Liver (tissue), 9 donors: Measurements from ENCODE around the gene SCP2. TPM values are rescaled to one million over a fixed set of nuclear protein-coding genes. Genes with fewer than 3 reads are reported as not detected.

Experiments
- DNase-seq: peaks from one replicate; pipeline ENCODE4 v3.0.0-alpha.2; 2017; ENCODE audit warnings: low spot score
- H3K27ac ChIP-seq, 2 donors: one replicate each; pipeline ENCODE4 v1.7.0; 2013; ENCODE audit warnings: inconsistent platforms in 2 of 2, low read length in 2 of 2, control low read depth in 1 of 2, low read depth in 1 of 2, mild to moderate bottlenecking in 1 of 2
- H3K27me3 ChIP-seq, 4 donors: one replicate each; pipeline versions ENCODE4 v1.6.1 to v1.7.0; 2013; ENCODE audit warnings: low read length in 3 of 4, inconsistent platforms in 1 of 4, mild to moderate bottlenecking in 1 of 4, moderate library complexity in 1 of 4; ENCODE audit not compliant: control insufficient read depth in 4 of 4, insufficient read depth in 4 of 4
- H3K36me3 ChIP-seq, 4 donors: one replicate each; pipeline versions ENCODE4 v1.6.1 to v1.7.0; 2013; ENCODE audit warnings: low read length in 3 of 4, mild to moderate bottlenecking in 3 of 4, low read depth in 1 of 4, moderate library complexity in 1 of 4; ENCODE audit not compliant: control insufficient read depth in 4 of 4, insufficient read depth in 3 of 4
- H3K4me1 ChIP-seq, 4 donors: one replicate each; pipeline versions ENCODE4 v1.6.1 to v1.7.0; 2013; ENCODE audit warnings: low read length in 3 of 4, mild to moderate bottlenecking in 3 of 4, moderate library complexity in 1 of 4; ENCODE audit not compliant: control insufficient read depth in 4 of 4, insufficient read depth in 4 of 4
- H3K4me3 ChIP-seq, 3 donors: one replicate each; pipeline versions ENCODE4 v1.6.1 to v1.7.0; 2013; ENCODE audit warnings: low read length in 3 of 3, control low read depth in 1 of 3, low read depth in 1 of 3, mild to moderate bottlenecking in 1 of 3
- H3K9ac ChIP-seq, 2 donors: one replicate each; pipeline ENCODE4 v1.7.0; 2013; ENCODE audit warnings: low read length in 2 of 2, mild to moderate bottlenecking in 2 of 2, moderate library complexity in 2 of 2, control low read depth in 1 of 2, low read depth in 1 of 2
- H3K9me3 ChIP-seq, 4 donors: one replicate each; pipeline versions ENCODE4 v1.6.1 to v1.7.0; 2013; ENCODE audit warnings: low read length in 3 of 4; ENCODE audit not compliant: control insufficient read depth in 4 of 4
- ATF3 ChIP-seq: IDR thresholded peaks from 2 replicates; pipeline ENCODE4 v1.6.1; 2016; ENCODE audit warnings: antibody characterized with exemption
- EGR1 ChIP-seq, 2 donors: IDR thresholded peaks; 2 replicates each; pipeline ENCODE4 v1.6.1; 2016 to 2018; ENCODE audit warnings: antibody characterized with exemption in 2 of 2, low read depth in 2 of 2
- FOXA1 ChIP-seq: IDR thresholded peaks from 2 replicates; pipeline ENCODE4 v1.6.1; 2016; ENCODE audit warnings: antibody characterized with exemption
- FOXA2 ChIP-seq: IDR thresholded peaks from 2 replicates; pipeline ENCODE4 v1.6.1; 2016; ENCODE audit warnings: antibody characterized with exemption
- GABPA ChIP-seq, 2 donors: IDR thresholded peaks in 1 of 2; conservative IDR thresholded peaks in 1 of 2; 2 replicates each; pipeline ENCODE4 v1.6.1; 2016; ENCODE audit warnings: antibody characterized with exemption in 2 of 2, mild to moderate bottlenecking in 1 of 2, moderate library complexity in 1 of 2
- HNF4A ChIP-seq, 2 donors: conservative IDR thresholded peaks; 2 replicates each; pipeline ENCODE4 v1.6.1; 2016; ENCODE audit warnings: antibody characterized with exemption in 2 of 2, mild to moderate bottlenecking in 2 of 2
- HNF4G ChIP-seq: IDR thresholded peaks from 2 replicates; pipeline ENCODE4 v1.6.1; 2016; ENCODE audit warnings: antibody characterized with exemption
- JUND ChIP-seq, 2 donors: IDR thresholded peaks; 2 replicates each; pipeline ENCODE4 v1.6.1; 2016; ENCODE audit warnings: antibody characterized with exemption in 2 of 2
- NR2F2 ChIP-seq: IDR thresholded peaks from 2 replicates; pipeline ENCODE4 v1.6.1; 2016; ENCODE audit warnings: antibody characterized with exemption
- RAD21 ChIP-seq, 2 donors: IDR thresholded peaks; 2 replicates each; pipeline ENCODE4 v1.6.1; 2016; ENCODE audit warnings: antibody characterized with exemption in 2 of 2, mild to moderate bottlenecking in 2 of 2
- RXRA ChIP-seq, 2 donors: IDR thresholded peaks; 2 replicates each; pipeline ENCODE4 v1.6.1; 2017 to 2018; ENCODE audit warnings: antibody characterized with exemption in 2 of 2, mild to moderate bottlenecking in 1 of 2
- SP1 ChIP-seq: IDR thresholded peaks from 2 replicates; pipeline ENCODE4 v1.6.1; 2018; ENCODE audit warnings: antibody characterized with exemption, mild to moderate bottlenecking
- TAF1 ChIP-seq: conservative IDR thresholded peaks from 2 replicates; pipeline ENCODE4 v1.6.1; 2016; ENCODE audit warnings: antibody characterized with exemption, mild to moderate bottlenecking
- YY1 ChIP-seq: IDR thresholded peaks from 2 replicates; pipeline ENCODE4 v1.6.1; 2016; ENCODE audit warnings: antibody characterized with exemption, mild to moderate bottlenecking
- ZBTB33 ChIP-seq: IDR thresholded peaks from 2 replicates; pipeline ENCODE4 v1.6.1; 2016; ENCODE audit warnings: antibody characterized with exemption
- WGBS: extraction: QIAGEN DNeasy Blood & Tissue Kit; methylation state at CpG from one replicate; pipeline ENCODE4 v1.1.7; 2013; 5-methylcytosine and 5-hydroxymethylcytosine counted together
- polyA plus RNA-seq, 2 donors: library from polyadenylated mRNA; stranded (reverse) in 1 of 2; unstranded in 1 of 2; fragments of 200-250 nt in 1 of 2; fragments of >200 nt in 1 of 2; fragmentation: Nextera tagmentation in 1 of 2; extraction: Ambion mirVana in 1 of 2; gene quantifications; one replicate each; pipeline versions ENCODE4 v1.2.1 to v1.2.3, GENCODE V29; 2013 to 2015
- total RNA-seq, 2 donors: library from RNA; depleted of rRNA; stranded (reverse); fragments of >200 nt; gene quantifications; one replicate each; pipeline ENCODE4 v1.2.3, GENCODE V29; 2014
- TF ChIP-seq, protein P1 (sequence below): IDR thresholded peaks from 2 replicates; pipeline ENCODE4 v1.6.1; 2016; ENCODE audit warnings: antibody characterized with exemption
- TF ChIP-seq, protein P2 (sequence below): fragments of 150-350 bp; IDR thresholded peaks from 2 replicates; pipeline ENCODE4 v1.5.1; 2017; ENCODE audit warnings: improper control_type of control experiment, low read depth, low read length; ENCODE audit not compliant: missing input control
- TF ChIP-seq, protein P3 (sequence below): IDR thresholded peaks from 2 replicates; pipeline ENCODE4 v1.6.1; 2016; ENCODE audit warnings: antibody characterized with exemption, mild to moderate bottlenecking
- donor health status: healthy.
- donor health status: healthy.
- donor health status: healthy.
- donor health status: healthy.
- donor health status: healthy.

Gene SCP2
- total and polyA plus RNA-seq, 4 donors = 122 to 811 (median 529) TPM

DNA sequence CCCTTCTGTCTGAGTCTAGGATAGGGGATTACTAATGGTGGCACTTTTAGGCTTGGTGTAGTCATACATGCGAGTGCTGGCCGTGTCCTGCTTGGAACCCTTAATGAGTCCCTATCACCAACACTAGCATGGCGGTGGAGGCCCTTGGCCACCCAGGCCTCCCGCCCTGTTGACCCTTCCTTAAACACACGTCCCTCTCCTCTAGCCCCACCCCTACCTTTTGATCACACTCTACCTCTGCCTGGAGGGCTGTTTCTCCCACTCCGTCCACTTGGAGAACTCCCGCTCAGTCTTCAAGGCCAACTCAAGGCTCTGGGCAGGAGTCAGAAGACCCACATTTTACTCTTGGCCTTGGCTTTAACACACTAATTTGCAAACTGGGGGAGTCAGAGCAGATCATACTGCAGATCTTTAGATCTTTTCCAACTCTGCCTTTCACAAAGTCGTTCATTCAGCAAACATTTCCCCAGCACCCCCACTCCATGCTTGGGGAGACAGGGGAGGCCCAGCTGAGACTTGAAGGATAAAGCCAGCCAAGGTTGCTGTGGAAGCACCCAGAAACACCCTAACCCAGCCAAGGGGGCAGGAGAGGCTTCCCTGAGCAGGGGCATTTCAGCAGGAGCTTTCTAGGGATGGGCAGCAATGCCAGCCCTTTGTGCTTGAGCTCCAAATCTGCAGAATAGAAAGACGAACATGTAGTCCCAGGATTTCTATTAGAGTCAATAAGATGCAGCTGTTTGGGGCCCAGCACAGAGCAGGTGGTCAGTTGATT is 136.9 kb downstream of the SCP2 start:
- no peak for DNase-seq
- no peaks in the 10 kb centered on the region for H3K27me3 ChIP-seq
- TF ChIP-seq FOXA2 (no peak), RAD21 (IDR thresholded peaks at IDR 0.05) (no peak), HNF4G (no peak), ZBTB33 (no peak), TAF1 (no peak), HNF4A (conservative IDR thresholded peaks at IDR 0.05) (no peak), FOXA1 (no peak), ATF3 (no peak), GABPA (IDR thresholded peaks at IDR 0.05 in 1 of 2, conservative IDR thresholded peaks at IDR 0.05 in 1 of 2) (no peak), JUND (IDR thresholded peaks at IDR 0.05) (no peak)
- TF ChIP-seq, protein P1, sequence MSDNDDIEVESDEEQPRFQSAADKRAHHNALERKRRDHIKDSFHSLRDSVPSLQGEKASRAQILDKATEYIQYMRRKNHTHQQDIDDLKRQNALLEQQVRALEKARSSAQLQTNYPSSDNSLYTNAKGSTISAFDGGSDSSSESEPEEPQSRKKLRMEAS = no peak
- H3K4me3 ChIP-seq = no peak overlapping the region
- peaks cover 2 to 7% (median 3%) of the 10 kb centered on the region in 4 donors for H3K4me1 ChIP-seq
- H3K9me3 ChIP-seq = no peaks in the 10 kb centered on the region
- 96% methylated on average over 9 of the region's 9 CpGs for WGBS
- no peaks in the 10 kb centered on the region for H3K36me3 ChIP-seq
- no peak overlapping the region for H3K27ac ChIP-seq
- no peak overlapping the region for H3K9ac ChIP-seq

DNA sequence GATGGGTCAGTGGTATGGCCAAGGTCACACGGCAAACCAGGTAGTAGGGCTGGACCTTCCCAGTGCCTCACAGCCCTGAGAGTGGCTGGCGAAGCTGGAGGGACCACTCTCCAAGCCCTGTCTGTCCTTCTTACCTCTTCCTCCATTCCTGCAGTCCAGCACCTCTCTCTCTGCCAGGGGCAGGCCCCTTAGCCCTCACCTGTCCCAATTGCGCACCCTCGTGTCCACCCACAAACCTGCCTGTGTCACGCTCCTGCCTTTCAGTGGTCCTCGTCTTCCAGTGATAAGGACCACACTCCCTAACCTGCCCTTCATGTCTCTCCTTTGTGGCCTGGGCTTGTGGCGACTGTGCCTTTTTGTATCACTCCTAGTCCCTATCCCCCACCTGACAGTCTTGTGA is 138.3 kb downstream of the SCP2 start:
- no peak overlapping the region for H3K9ac ChIP-seq
- 97% methylated on average over 7 of the region's 7 CpGs for WGBS
- no peaks in the 10 kb centered on the region for H3K36me3 ChIP-seq
- no peak overlapping the region for H3K27ac ChIP-seq
- no peak for DNase-seq
- peaks cover 2 to 7% (median 3%) of the 10 kb centered on the region in 4 donors for H3K4me1 ChIP-seq
- H3K4me3 ChIP-seq = no peak overlapping the region
- no peaks in the 10 kb centered on the region for H3K9me3 ChIP-seq
- TF ChIP-seq JUND (IDR thresholded peaks at IDR 0.05) = no peak
- no peak for TF ChIP-seq FOXA1
- TF ChIP-seq, protein P2, sequence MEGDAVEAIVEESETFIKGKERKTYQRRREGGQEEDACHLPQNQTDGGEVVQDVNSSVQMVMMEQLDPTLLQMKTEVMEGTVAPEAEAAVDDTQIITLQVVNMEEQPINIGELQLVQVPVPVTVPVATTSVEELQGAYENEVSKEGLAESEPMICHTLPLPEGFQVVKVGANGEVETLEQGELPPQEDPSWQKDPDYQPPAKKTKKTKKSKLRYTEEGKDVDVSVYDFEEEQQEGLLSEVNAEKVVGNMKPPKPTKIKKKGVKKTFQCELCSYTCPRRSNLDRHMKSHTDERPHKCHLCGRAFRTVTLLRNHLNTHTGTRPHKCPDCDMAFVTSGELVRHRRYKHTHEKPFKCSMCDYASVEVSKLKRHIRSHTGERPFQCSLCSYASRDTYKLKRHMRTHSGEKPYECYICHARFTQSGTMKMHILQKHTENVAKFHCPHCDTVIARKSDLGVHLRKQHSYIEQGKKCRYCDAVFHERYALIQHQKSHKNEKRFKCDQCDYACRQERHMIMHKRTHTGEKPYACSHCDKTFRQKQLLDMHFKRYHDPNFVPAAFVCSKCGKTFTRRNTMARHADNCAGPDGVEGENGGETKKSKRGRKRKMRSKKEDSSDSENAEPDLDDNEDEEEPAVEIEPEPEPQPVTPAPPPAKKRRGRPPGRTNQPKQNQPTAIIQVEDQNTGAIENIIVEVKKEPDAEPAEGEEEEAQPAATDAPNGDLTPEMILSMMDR = no peak
- TF ChIP-seq, protein P1 = no peak
- TF ChIP-seq RXRA (IDR thresholded peaks at IDR 0.05) = no peak
- no peak for TF ChIP-seq SP1
- TF ChIP-seq YY1 = no peak
- TF ChIP-seq HNF4A (conservative IDR thresholded peaks at IDR 0.05) = no peak
- no peak for TF ChIP-seq ZBTB33
- TF ChIP-seq HNF4G = no peak
- TF ChIP-seq GABPA (IDR thresholded peaks at IDR 0.05 in 1 of 2, conservative IDR thresholded peaks at IDR 0.05 in 1 of 2) = no peak
- no peak for TF ChIP-seq EGR1 (IDR thresholded peaks at IDR 0.05; ENCODE audit: low read depth in 2 of 2)
- no peak for TF ChIP-seq RAD21 (IDR thresholded peaks at IDR 0.05)
- TF ChIP-seq NR2F2 = no peak
- no peak for TF ChIP-seq FOXA2
- no peak for TF ChIP-seq ATF3
- no peak for TF ChIP-seq TAF1
- TF ChIP-seq, protein P3, sequence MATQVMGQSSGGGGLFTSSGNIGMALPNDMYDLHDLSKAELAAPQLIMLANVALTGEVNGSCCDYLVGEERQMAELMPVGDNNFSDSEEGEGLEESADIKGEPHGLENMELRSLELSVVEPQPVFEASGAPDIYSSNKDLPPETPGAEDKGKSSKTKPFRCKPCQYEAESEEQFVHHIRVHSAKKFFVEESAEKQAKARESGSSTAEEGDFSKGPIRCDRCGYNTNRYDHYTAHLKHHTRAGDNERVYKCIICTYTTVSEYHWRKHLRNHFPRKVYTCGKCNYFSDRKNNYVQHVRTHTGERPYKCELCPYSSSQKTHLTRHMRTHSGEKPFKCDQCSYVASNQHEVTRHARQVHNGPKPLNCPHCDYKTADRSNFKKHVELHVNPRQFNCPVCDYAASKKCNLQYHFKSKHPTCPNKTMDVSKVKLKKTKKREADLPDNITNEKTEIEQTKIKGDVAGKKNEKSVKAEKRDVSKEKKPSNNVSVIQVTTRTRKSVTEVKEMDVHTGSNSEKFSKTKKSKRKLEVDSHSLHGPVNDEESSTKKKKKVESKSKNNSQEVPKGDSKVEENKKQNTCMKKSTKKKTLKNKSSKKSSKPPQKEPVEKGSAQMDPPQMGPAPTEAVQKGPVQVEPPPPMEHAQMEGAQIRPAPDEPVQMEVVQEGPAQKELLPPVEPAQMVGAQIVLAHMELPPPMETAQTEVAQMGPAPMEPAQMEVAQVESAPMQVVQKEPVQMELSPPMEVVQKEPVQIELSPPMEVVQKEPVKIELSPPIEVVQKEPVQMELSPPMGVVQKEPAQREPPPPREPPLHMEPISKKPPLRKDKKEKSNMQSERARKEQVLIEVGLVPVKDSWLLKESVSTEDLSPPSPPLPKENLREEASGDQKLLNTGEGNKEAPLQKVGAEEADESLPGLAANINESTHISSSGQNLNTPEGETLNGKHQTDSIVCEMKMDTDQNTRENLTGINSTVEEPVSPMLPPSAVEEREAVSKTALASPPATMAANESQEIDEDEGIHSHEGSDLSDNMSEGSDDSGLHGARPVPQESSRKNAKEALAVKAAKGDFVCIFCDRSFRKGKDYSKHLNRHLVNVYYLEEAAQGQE = no peak
- no peaks in the 10 kb centered on the region for H3K27me3 ChIP-seq
